RPMI7951 (cell line): Measurements from ENCODE around the gene NKX2-2. TPM values are rescaled to one million over a fixed set of nuclear protein-coding genes. Genes with fewer than 3 reads are reported as not detected.
"Not testable (repeated sequence)": the region's sequence is repeated elsewhere in the genome, so short reads cannot be mapped to it uniquely, and the experiment has no call there.

Source experiments
- DNase-seq: peaks from one replicate; pipeline ENCODE4 v3.0.0-alpha.2; 2012; ENCODE audit warnings: low read depth
- total RNA-seq: library from RNA; depleted of rRNA; stranded (reverse); fragments of >200 nt; shearing (Covaris generic); gene quantifications from 2 replicates; pipeline ENCODE4 v1.2.3, GENCODE V29; 2014; rRNA removed

The NKX2-2 gene
- total RNA-seq, 1 experiment from 2014 or later: not detected

DNA sequence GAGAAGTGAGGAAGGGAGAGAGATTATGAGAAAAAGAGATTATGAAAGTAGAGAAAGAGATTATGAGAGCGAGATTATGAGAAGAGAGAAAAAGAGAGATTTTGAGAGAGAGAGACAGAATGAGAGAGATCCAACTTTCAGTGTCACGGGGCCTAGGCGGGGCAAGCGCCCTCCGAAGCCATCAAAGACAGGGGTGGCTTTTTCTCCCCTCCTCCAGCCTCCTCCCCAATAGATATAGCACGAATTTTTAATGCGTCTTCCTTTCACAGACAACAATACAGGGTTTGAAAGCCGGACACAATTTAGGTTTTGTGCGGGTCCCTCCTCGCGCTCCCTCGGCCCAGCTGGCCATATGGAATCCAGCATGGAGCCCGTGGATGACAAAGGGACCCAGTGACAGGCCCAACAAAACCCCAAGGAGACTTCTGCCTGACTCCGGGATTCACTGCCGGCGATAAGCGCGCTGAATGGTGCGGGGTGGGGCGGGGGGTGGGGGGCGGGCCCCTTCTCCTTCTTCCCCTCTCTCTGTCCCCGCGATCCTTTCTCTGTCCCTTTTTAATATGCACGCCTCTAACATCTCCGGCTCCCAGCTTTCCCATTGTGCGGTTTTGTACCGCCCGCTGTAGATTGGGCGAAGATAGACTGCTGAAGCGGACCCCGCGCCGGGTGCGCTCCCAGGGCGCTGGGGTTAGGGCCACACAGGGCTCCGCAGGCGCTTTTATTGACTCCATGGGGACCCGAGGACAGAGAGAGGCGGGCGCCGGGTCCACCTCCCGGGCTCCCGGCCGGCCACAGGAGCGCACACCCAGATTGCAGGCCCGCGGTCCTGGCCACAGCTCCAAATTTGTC lies 5.4 kb downstream of the NKX2-2 start:
- peak; percentile 29 for DNase-seq

DNA sequence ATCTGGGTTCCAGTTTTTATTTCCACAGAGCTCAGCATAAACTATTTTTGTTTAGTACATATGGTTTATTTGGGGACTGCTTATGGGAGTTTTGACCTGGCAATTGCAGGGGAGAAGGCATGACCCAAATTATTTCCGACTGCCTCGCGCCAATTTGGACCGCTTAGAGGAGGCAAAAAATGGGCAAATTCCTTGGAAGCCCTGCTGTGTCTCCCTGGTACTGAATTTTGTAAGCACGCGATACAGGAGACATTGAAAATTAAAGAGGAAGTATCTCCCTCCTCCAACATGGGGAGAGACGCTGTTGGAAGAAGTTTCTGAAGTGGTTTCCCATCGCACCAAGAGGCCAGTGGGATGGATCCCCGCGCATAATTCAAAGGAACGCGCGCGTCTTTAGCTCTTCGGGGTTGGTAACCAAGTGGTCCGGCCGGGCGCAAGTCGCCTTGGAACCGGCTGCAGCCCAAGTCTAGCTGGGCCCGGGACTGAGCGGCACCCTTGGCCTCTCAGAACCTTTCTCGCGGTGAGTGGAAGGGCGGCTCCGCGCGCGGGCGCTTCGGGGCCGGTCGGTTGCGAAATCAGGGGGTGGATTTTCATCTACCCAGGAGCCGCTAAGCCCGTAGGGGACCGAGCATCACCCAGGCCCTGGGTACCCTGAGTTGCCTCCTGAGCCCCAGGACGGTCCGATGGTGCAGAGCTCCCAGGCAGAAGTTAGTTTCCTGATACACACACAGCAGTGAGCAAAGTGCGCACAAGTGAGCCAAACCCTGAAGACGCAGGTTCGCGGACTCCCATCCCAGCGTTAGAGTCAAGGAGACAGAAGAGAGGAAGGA lies 6.2 kb downstream of the NKX2-2 start:
- DNase-seq: no peak

DNA sequence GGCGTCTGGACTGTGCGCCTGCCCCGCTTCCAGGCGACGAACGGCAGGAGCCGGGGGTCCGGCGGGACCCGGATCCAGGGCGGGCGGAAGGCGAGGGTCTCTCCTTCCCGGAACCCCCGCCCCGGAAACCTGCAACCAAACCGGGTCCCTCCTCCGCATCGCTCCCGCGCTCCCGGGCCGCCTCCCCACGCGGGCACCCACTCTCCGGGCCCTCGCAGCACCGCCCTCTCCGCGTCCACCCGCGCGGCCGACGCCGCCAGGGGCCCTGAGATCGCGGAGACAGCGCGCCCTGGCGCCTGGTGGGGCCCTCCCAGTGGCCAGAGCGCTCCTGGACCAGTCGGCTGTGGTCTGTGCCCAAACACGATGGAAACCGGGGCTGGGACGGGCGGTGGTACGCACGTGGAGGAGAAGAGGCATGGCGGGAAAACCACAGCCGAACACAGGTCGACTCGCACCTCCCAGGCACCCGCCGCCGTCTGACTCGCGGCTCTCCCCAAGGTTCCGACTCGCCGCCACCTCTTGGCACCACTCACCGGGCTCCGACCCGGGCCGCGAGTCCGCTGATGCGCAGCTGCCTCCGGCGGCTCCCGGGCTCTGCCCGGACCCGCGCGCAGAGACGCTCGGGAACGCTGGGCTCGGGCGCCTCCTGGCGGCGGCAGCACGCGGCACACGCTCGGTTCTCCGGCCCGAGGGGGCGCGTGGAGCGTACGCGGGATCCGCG lies 7.9 kb downstream of the NKX2-2 start:
- peak; percentile 37 for DNase-seq

DNA sequence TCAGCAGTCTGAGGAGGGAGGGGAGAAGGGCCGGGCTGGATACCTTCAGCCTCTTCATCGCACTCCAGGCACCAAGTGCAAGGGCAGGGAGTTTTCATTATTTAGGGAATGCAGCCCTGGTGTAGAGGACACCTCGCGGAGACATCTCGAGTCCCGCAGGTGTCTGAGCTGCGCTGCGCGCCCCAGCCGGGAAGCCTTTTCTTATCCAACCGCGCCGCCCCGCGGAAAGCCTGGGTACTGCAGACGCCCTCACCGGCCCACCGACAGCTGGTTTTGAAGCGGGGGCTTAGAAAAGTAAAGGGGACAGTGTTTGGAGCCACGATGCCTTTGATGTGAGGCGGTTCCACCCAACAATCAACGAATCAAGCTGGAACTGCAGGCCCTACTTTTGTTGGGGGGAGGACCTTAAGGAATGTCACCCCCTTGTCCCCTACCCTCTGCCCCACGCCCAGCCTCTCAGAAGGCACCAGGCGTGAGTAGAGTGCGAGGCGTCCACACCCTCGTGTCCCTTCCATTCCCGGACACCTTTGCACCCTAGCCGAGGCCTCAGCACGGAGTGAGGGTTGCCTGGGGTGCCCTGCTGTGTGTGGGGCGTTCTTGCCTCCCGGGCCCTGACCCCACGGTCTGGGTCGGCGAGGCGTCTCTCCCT lies 8.6 kb downstream of the NKX2-2 start:
- peak; percentile 49 for DNase-seq

DNA sequence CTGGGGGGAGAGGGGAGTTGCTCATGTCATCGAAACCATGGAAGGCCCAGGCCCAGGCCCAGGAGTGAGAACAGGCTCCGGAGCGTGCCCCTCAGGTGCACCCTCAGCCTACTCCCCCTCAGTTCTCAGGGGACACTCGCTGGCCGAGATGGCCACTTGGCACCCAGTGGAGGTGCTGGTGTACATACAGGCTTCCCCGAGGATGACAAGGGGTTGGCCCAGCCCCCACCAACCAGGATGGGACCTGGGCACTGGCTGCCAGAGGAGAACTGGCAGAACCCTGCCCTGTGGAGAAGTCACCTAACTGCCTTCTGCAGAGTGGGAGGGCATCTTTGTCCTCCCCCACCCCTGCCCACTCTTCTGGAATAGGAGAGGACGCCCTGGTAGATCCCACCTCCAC lies 9.5 kb downstream of the NKX2-2 start:
- no peak for DNase-seq

DNA sequence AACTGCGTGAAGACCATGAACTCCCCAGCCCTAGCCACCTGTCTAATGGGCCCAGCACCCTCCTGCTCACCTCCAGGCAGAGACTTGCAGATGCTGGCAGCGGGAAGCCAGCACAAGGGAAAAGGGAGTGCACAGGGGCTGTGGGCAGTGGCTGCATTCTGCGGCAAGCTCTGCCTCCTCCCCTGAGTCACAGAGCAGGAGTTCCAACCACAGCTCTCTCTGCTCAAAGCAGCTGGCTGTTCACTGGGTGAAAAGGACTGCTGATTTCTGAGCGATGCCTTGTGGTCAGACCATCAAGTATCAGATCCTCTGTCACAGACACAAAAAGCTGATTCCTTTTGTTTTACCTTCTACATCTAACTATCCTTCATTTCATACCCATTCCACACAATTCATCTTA lies 10.5 kb downstream of the NKX2-2 start:
- DNase-seq: peak; percentile 83

DNA sequence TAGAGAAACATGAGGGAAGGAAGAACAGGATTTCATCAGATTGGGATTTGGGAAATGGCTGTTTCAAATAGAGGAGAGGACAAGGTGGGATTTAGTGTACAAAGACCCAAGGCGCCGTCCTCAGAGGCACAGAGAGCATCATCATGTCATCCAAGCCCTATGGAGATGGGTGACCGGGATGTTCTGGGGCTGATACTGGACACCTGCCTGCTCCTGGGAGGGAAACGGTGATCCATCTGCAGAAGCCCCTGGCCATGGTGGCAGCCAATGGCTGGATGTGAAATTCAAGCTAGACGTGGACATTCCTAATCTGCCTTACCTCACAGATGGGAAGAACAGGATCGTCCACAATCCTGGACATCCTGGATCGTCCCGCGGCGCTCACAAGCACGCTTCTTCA lies 12.7 kb downstream of the NKX2-2 start:
- no peak for DNase-seq

DNA sequence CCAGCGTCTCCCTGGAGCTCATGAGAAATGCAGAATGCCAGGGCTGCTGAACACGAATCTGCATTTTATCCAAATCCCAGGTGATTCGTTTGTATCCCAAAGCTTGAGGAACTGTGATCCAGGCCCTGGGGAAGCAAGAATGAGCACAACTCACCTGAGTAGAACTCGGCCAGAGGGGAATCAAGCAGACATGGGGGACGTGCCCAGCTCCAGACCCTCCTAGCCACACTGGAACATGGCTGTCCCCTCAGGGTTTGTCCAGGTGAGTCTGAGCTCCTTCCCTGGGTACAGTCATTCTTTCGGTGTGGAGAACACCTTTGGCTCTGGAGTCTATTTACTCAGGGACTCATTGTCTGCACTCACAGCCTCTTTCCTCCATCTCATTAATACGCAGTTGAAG lies 13.3 kb downstream of the NKX2-2 start:
- DNase-seq: no peak

DNA sequence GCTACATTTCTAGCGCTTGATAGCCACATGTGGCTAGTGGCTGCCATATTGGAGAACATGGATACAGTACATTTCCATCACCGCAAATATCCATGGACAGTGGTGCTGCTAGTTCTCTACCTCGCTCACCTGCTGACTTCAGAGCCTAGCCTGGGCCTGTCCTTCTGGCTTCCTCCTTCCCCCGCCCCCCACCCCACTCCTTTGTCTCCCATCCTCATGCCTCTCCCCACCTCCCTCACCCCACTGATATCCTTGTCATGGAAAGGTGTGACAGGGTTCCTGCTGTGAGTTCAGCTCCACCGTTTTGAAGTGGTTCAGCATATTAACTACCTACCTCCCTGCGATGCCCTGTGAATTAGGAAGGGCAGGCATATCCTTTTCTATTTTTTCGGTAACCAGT lies 14.2 kb downstream of the NKX2-2 start:
- no peak for DNase-seq

DNA sequence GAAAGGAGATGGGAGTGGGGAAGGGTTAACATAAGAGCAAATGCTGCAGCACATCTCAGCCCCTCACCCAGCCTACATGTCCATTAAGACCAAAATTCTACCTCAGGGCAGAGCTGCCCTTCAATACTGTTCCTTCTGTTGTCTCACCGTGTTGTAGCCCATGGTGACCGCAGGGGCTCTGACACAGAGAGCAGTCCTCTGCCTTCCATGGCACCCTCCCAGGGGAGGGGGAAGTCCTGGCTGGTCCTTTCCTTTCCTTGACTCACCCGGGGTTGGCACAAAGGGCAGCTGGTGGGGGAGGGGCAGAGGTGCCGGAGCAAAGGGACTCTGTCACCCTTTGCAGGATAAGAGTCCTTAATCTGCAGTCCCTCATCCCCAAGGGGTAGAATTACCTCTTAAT lies 15.2 kb downstream of the NKX2-2 start:
- no peak for DNase-seq

DNA sequence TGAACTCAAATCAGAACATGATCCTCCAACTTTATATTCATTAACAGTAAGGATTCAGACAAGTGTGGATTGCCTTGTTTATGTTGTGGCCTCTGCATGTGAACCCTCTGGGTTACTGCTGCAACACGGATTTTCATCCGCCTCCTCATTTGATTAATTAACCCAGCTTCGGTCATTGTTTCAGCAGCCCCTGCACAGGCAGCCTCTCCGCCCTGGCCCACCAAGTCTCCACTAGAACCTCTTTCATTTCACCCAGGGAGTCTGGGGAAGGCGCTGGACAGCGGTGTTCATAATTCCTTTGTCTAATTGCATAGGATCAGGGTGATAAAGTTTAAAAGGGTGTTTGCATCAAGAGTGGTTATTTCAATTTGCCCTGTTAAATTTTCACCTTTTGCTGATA lies 15.7 kb downstream of the NKX2-2 start:
- DNase-seq: no peak

DNA sequence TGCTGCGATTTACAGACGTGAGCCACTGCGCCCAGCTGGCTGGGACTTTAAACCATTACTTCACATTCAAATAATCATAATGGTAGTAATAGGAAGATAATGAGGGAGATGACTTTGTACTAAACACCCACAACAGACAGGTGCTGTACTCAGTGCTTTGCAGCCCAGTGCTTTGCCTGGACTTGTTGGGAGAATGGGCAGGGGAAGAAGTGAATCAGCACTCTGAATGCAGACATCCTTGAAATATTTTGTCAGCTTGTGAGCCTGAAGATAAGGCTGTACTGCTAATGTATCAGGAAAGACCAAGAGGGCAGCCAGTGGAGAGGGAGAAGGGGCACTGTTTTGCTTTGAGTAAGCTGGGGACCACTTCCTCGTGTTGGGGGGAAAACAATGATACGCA lies 17.4 kb downstream of the NKX2-2 start:
- DNase-seq: no peak

DNA sequence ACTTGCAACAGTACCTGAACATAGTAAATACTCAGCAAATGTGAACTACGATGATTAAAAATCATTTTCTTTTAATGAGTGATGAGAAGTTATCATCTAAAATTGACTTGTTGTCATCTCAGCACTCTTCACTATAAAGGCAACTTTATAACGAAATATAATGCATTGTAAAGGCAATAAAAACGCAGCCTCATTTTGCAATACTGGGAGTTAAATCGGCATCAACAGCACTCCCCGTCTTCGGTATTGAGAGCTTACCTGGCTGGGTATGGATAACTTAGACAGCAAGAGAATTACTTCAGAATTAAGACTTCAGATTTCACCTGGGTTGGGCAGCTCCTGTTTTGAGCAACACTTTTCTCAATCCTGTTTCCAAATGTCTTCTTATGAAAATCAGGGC lies 20.8 kb downstream of the NKX2-2 start:
- DNase-seq: no peak

DNA sequence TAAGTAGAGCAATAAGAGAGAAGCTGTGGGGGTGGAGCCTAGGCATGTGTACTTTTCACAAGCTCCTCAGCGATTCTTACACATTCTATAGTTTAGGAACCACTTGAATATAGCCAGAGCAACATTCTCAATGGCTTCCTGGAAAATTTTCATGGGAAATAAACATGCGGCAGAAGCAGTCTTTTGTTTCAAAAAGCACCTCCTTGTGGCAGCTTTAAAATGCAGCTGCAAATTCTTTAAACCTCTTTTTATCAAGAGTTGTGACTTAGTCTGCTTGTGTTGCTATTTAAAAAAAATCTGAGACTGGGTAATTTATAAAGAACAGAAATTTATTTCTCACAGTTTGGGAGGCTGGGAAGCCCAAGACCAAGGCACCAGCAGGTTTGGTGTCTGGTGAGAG lies 23.8 kb downstream of the NKX2-2 start:
- no peak for DNase-seq

DNA sequence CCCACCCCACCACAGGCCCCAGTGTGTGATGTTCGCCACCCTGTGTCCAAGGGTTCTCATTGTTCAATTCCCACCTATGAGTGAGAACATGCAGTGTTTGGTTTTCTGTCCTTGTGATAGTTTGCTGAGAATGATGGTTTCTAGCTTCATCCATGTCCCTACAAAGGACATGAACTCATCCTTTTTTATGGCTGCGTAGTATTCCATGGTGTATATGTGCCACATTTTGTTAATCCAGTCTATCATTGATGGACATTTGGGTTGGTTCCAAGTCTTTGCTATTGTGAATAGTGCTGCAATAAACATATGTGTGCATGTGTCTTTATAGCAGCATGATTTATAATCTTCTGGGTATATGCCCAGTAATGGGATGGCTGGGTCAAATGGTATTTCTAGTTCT lies 33.7 kb downstream of the NKX2-2 start:
- DNase-seq: not testable (repeated sequence)

DNA sequence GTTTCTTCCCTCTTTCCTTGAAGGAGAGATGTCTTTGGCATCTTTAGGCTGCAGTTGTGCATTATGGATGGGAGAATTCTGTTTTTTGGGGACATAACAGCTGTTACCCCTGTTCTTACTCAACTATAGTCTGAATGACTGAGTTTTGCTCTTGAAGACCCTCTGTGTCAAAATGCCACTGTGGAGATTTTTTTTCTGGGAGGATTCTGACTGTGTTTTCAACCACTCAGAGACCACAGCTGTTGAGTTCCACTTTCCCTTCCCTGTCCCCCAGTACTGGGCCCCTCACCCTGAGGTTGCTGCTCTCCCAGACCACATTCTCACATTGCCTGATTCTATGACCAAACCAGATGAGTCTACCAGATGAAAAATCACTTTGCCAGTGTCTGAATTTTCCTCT lies 48.1 kb downstream of the NKX2-2 start:
- DNase-seq: no peak

DNA sequence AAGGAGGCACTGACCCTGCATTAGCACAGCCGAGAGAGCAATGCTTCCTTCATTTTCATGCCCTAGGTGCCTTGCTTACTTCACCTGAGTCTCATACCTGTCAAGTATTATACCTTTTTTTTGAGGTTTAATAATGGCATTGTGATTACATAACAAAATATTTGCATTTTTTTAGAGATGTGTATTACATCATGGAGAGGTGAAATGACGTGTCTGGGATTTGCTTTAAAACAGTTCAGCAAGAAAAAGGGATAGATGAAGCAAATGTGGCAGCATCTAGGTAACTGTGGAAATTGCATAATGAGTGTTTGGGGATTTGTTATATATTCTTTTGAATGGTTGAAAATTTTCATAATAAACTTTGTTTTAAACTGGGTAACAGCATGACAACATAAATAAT lies 48.9 kb downstream of the NKX2-2 start:
- DNase-seq: no peak

Other genes with a start within 250 kb of the NKX2-2 start
- gene XRN2, start 210.7 kb downstream of the NKX2-2 start, total RNA-seq: 128 and 151 TPM in 2 replicates
- gene NKX2-4, start 116.5 kb downstream of the NKX2-2 start, total RNA-seq: not detected in 2 replicates
- gene PAX1, start 191.6 kb upstream of the NKX2-2 start, total RNA-seq: not detected in 2 replicates